HUES48 (cell line): ENCODE results near the gene TNIP1.

Experiments
- H3K27ac ChIP-seq: one replicate; pipeline ENCODE4 v1.7.0; 2013; ENCODE audit warnings: low read depth, low read length, inconsistent platforms
- H3K27me3 ChIP-seq: 2 replicates; pipeline ENCODE4 v1.6.1; 2013; ENCODE audit warnings: mild to moderate bottlenecking, low read length; ENCODE audit not compliant: control insufficient read depth, insufficient read depth
- H3K36me3 ChIP-seq: 2 replicates; pipeline ENCODE4 v1.6.1; 2013; ENCODE audit warnings: low read length; ENCODE audit not compliant: control insufficient read depth, insufficient read depth
- H3K4me1 ChIP-seq: 2 replicates; pipeline ENCODE4 v1.6.1; 2013; ENCODE audit warnings: mild to moderate bottlenecking, low read length; ENCODE audit not compliant: control insufficient read depth, insufficient read depth
- H3K4me3 ChIP-seq: 2 replicates; pipeline ENCODE4 v1.5.1; 2013; ENCODE audit warnings: mild to moderate bottlenecking, low read depth, low read length
- H3K9ac ChIP-seq: 2 replicates; pipeline ENCODE4 v1.6.1; 2013; ENCODE audit warnings: mild to moderate bottlenecking, low read depth, low read length, moderate library complexity
- H3K9me3 ChIP-seq: 2 replicates; pipeline ENCODE4 v1.6.1; 2013; ENCODE audit warnings: low read length; ENCODE audit not compliant: control insufficient read depth, insufficient read depth

Gene TNIP1

GRCh38 chr5:151052836-151053235 is 28.0 kb downstream of the TNIP1 start:
- no peak overlapping the region for H3K4me3 ChIP-seq
- no peaks in the 10 kb centered on the region for H3K4me1 ChIP-seq
- H3K27me3 ChIP-seq: no peaks in the 10 kb centered on the region
- H3K9me3 ChIP-seq: no peaks in the 10 kb centered on the region
- no peak overlapping the region for H3K27ac ChIP-seq
- H3K9ac ChIP-seq: no peak overlapping the region
- peaks cover 11% of the 10 kb centered on the region; the same call in 1 of the 2 replicates for H3K36me3 ChIP-seq

- no peak overlapping the region for H3K27ac ChIP-seq
- H3K27me3 ChIP-seq: no peaks in the 10 kb centered on the region
- H3K4me1 ChIP-seq: no peaks in the 10 kb centered on the region
- no peak overlapping the region for H3K9ac ChIP-seq
- no peaks in the 10 kb centered on the region for H3K9me3 ChIP-seq
- H3K4me3 ChIP-seq: no peak overlapping the region
- peaks cover 14% of the 10 kb centered on the region; the same call in 1 of the 2 replicates for H3K36me3 ChIP-seq
Observed at GRCh38 chr5:151051931-151052608, 28.8 kb downstream of the TNIP1 start.

- Histone ChIP-seq H3K9me3 (no peaks in the 10 kb centered on the region), H3K27me3 (no peaks in the 10 kb centered on the region), H3K4me3 (no peak overlapping the region), H3K27ac (no peak overlapping the region), H3K36me3 (peaks cover 16% of the 10 kb centered on the region; the same call in 1 of the 2 replicates), H3K4me1 (no peaks in the 10 kb centered on the region), H3K9ac (no peak overlapping the region)
Observed at GRCh38 chr5:151051066-151051930, 29.5 kb downstream of the TNIP1 start.

GRCh38 chr5:151048526-151048925 is 32.3 kb downstream of the TNIP1 start:
- H3K4me3 ChIP-seq: no peak overlapping the region
- no peak overlapping the region for H3K27ac ChIP-seq
- no peaks in the 10 kb centered on the region for H3K9me3 ChIP-seq
- no peak overlapping the region for H3K9ac ChIP-seq
- H3K4me1 ChIP-seq: no peaks in the 10 kb centered on the region
- peaks cover 16% of the 10 kb centered on the region; the same call in 1 of the 2 replicates for H3K36me3 ChIP-seq
- H3K27me3 ChIP-seq: no peaks in the 10 kb centered on the region

GRCh38 chr5:151047814-151048425 is 32.9 kb downstream of the TNIP1 start:
- H3K4me3 ChIP-seq: no peak overlapping the region
- H3K27me3 ChIP-seq: no peaks in the 10 kb centered on the region
- H3K27ac ChIP-seq: no peak overlapping the region
- no peaks in the 10 kb centered on the region for H3K9me3 ChIP-seq
- H3K9ac ChIP-seq: no peak overlapping the region
- peaks cover 17% of the 10 kb centered on the region; the same call in 1 of the 2 replicates for H3K36me3 ChIP-seq
- no peaks in the 10 kb centered on the region for H3K4me1 ChIP-seq

GRCh38 chr5:151042453-151043093 is 38.3 kb downstream of the TNIP1 start:
- Histone ChIP-seq H3K4me3 (no peak overlapping the region), H3K9me3 (no peaks in the 10 kb centered on the region), H3K36me3 (peaks cover 28% of the 10 kb centered on the region), H3K27ac (no peak overlapping the region), H3K4me1 (no peaks in the 10 kb centered on the region), H3K9ac (no peak overlapping the region), H3K27me3 (no peaks in the 10 kb centered on the region)

- Histone ChIP-seq H3K27me3 (no peaks in the 10 kb centered on the region), H3K9me3 (no peaks in the 10 kb centered on the region), H3K27ac (no peak overlapping the region), H3K9ac (no peak overlapping the region), H3K36me3 (peaks cover 25% of the 10 kb centered on the region), H3K4me3 (no peak overlapping the region), H3K4me1 (no peaks in the 10 kb centered on the region)
Observed at GRCh38 chr5:151041577-151042268, 39.1 kb downstream of the TNIP1 start.

- Histone ChIP-seq H3K27ac (no peak overlapping the region), H3K4me1 (no peaks in the 10 kb centered on the region), H3K36me3 (peaks cover 38% of the 10 kb centered on the region), H3K4me3 (no peak overlapping the region), H3K27me3 (no peaks in the 10 kb centered on the region), H3K9me3 (no peaks in the 10 kb centered on the region), H3K9ac (no peak overlapping the region)
Observed at GRCh38 chr5:151040211-151040747, 40.6 kb downstream of the TNIP1 start.

- no peak overlapping the region for H3K27ac ChIP-seq
- peaks cover 44% of the 10 kb centered on the region for H3K36me3 ChIP-seq
- no peaks in the 10 kb centered on the region for H3K9me3 ChIP-seq
- H3K27me3 ChIP-seq: no peaks in the 10 kb centered on the region
- no peaks in the 10 kb centered on the region for H3K4me1 ChIP-seq
- no peak overlapping the region for H3K4me3 ChIP-seq
- H3K9ac ChIP-seq: no peak overlapping the region
Observed at GRCh38 chr5:151039665-151040064, 41.2 kb downstream of the TNIP1 start.

- Histone ChIP-seq H3K4me3 (no peak overlapping the region), H3K27ac (no peak overlapping the region), H3K36me3 (peaks cover 50% of the 10 kb centered on the region), H3K9ac (no peak overlapping the region), H3K4me1 (no peaks in the 10 kb centered on the region), H3K9me3 (no peaks in the 10 kb centered on the region), H3K27me3 (no peaks in the 10 kb centered on the region)
Observed at GRCh38 chr5:151038801-151039238, 42.0 kb downstream of the TNIP1 start.
